NOMO-1 treated with DMSO at 0.1 percent for 48 hours (cell line): ENCODE results near the gene MAP7.
A peak's percentile ranks its signal among the peaks of the same experiment; 100 is the strongest.
"Not testable (repeated sequence)": the region's sequence is repeated elsewhere in the genome, so short reads cannot be mapped to it uniquely, and the experiment has no call there.

Experiments used
- DNase-seq: peaks from one replicate; lab custom pipeline; 2025; ENCODE audit not compliant: unreplicated experiment; lab: John Stamatoyannopoulos, UW

The MAP7 gene

DNA sequence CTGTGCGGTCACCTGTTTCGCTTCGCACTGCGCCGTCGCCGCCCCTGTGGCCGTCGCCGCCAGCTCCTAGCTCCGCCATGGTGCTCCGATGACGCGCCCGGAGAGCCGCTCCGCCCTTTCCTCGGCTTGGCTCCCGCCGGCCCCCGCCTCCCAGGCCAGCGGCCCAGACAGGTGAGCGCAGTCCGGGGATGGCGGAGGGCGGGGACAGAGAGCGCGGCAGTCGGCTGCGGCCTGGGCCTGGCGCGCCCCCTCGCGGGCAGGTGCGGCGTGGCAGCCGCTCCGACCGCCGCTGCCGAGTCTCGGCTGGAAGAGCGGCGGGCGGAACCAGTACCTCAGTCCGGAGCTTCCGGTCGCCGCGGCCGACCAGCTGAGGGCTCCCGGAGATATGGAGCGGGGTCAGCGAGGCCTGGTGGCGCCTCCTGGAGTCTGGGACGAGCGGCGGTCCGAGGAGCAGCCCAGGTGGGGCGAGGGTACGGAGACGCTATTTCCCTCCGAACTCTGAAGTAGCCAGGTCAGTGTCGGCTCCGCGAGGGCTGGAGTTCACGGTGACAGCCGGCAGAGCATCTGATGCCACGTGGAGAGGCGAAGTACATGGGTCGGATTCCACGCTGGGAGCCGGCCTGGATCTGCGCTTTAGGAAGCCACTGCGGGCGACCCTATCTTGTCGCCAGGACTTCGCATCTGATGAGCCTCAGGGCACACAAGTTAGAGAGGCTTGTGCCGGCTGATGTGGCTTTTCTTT, at the start of gene MAP7:
Gene MAP7, minus strand, starts transcription at position 93 of the 742 bp plus-strand sequence. Its CDS starts 14 bp downstream, at position 79.
- DNase-seq, result no peak

DNA sequence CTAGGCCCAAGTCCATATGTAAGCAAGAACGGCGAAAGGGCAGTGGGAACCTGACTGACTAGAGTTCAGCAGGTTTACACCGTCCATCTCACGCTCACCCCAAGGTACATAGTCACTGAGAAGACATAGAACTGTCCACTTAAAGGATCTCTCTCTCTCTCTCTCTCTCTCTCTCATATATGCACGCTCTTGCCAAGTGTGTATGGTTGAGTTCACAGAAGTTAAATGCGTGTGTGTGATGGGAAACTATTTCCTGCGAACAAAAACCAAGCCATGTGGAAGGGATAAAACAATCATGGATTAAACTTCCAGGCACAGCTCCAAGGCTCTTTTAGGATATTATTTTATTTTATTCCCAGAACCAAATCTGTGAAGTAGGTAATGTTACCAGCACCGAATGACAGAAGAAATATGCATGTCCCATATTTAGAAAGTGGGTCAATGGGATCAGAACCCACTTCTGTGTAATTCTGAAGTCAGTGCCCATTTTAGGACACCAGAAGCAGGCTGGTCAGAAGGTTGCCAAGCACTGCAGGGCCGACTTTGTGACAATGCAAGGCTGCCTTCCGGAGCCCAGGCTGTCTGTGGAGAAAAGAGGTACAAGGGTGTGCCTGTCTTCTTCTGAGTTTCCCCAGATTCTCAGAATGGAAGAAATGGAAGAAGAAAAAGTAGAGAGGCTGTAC, 49.2 kb upstream of the MAP7 start:
- DNase-seq, result no peak

DNA sequence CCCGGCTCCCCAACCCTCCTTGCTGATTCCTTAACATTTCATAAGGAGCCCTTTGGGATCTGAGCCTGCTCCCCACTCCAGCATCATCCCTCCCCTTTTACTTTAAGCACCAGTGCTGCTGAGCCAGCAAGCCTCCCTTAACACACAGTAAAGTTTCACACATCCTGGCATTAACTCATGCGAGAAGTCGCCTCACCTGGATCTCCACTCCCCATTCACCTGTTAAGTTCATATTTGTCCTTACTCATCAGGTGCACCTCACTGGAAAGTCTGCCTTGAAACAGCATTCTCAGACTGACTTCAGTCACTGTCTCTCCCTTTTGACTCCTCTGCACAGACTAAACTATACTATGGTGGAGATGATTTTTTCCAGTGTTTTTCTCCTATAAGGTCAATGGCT, 47.8 kb upstream of the MAP7 start:
- DNase-seq, result no peak

DNA sequence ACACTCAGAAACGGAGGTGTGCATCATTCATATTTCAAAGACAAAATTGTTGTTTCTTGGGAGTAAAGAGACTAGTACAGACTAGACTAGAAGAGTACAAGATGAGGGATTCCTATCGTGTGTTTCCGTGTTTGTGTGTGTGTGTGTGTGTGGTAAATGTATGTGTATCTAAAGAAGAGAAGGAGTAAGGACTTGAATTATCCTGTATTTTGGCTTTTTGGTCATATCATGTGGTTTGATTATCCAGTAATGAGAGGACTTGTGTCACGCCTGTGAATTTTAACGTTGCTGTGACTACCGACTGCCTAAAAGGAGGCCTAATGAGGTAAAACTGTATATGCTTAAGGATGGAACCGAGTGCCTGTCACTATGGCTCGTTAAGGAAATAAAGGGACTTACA, 44.4 kb upstream of the MAP7 start:
- DNase-seq, result no peak

- DNase-seq, result peak; percentile 99
These were observed 43.7 kb upstream of the MAP7 start for GRCh38 chr6:136593748-136594490.

- no peak for DNase-seq
These were observed 42.9 kb upstream of the MAP7 start for GRCh38 chr6:136592930-136593673.

GRCh38 chr6:136591617-136592016, 41.4 kb upstream of the MAP7 start:
- no peak for DNase-seq

DNA sequence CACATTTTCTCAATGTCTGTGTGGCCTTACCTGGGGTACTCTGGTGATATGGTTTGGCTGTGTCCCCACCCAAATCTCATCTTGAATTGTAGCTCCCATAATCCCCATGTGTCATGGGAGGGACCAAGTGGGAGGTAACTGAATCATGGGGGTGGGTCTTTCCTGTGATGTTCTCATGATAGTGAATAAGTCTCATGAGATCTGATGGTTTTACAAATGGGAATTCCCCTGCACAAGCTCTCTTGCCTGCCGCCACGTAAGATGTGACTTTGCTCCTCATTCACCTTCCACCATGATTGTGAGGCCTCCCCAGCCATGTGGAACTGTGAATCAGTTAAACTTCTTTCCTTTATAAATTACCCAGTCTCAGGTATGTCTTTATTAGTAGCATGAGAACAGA, 40.6 kb upstream of the MAP7 start:
- not testable (repeated sequence) for DNase-seq

GRCh38 chr6:136587527-136587926, 37.3 kb upstream of the MAP7 start:
- DNase-seq, result no peak

DNA sequence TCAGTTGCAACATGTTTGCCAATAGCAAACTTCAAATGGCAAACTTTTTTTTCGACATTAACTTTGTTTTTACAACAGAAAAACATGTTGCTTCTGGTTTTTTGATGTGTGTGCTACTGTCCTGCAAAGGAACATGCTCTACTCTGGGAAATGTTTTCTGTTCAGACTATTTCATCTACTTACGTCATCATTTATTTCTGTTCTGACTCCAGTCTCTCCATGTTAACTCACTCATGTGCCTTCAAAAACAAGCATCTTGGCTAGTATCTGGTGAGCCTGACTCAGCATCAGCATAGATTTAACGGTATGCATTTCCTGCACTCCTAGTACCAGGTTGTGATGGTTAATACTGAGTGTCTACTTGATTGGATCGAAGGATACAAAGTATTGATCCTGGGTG, 36.1 kb upstream of the MAP7 start:
- DNase-seq, result no peak

DNA sequence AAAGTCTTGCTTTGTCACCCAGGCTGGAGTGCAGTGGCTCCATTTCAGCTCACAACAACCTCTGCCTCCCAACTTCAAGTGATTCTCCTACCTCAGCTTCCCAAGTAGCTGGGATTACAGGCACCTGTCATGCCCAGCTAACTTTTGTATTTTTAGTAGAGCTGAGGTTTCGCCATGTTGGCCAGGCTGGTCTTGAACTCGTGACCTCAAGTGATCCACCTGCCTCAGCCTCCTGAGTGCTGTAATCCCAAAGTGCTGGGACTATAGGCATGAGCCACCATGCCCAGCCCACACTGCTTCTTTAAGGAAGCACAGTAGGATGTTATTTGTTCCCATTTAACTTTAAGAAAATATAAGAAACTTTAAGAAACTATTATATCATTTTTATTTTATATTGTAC, 35.3 kb upstream of the MAP7 start:
- DNase-seq, result not testable (repeated sequence)

- not testable (repeated sequence) for DNase-seq
These were observed 34.1 kb upstream of the MAP7 start for GRCh38 chr6:136584290-136584689.

GRCh38 chr6:136582711-136583471, 32.7 kb upstream of the MAP7 start:
- DNase-seq, result peak; percentile 48

DNA sequence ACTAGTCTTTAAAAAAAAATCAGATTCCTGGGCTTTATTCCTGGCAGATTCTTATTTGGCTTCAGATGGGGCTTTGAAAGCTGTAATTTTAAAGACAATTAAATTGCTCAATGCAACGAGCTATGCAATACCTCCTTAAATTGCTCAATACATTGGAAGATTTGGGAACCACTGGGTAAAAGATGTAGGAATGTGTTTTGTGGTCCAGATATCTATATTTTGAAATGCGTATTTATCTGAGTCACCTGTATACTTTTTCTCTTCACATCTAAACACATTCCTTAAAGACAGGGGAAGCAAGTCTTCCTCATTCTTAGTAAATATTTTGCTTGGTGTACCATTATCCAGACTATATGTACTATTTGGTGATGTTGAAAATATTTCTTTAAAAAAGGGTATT, 29.6 kb upstream of the MAP7 start:
- no peak for DNase-seq

DNA sequence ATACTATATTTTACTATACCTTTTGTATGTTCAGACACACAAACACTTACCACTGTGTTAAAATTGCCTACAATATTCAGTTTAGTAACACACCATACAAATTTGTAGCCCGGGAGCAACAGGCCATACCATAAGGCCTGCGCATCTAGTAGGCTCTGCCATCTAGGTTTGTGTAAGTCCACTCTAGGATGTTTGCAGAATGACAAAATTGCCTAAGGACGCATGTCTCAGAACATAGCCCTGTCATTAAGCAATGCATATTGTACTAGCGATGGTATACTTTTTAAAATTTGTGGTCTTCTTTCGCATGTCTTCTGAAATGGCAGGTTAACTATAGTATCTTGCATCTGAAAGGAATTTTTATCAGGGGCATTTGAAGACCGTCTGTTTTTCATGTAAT, 26.6 kb upstream of the MAP7 start:
- DNase-seq, result no peak

GRCh38 chr6:136571496-136571895, 21.3 kb upstream of the MAP7 start:
- no peak for DNase-seq

DNA sequence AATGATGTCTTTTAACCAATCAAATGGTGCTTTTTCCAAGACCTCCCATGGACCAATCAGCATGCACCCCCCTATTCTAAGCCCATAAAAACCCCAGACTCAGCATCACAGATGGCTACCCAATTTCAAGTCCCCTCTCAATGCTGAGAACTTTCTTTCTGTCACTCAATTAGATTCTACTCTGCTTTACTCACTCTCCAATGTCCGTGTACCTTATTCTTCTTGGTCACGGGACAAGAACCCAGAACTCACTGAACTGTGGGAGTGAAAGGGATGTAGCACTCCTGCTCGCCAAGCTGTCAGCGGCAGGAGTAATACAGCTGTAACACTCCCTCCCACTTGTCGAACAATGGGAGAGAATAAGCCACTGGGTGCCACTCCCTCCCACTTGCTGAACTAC, 20.8 kb upstream of the MAP7 start:
- DNase-seq, result no peak

DNA sequence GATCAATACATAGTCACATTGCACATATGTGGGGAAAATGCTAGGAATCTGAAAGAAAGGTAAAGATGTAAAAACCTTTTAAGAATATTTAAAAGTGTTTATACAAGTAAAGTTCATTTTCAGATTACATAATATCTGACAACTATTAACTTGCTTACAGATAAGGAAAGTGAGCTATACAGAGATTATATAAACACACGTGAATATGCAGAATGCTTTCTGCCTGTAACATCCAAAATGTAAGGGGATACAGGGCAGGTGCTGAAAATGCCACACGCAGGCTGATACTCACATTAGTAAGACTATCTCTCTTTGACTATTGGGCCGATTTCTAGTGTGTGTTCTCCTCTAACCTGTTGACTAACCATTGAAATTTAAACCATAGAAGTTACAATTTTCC, 17.9 kb upstream of the MAP7 start:
- no peak for DNase-seq

DNA sequence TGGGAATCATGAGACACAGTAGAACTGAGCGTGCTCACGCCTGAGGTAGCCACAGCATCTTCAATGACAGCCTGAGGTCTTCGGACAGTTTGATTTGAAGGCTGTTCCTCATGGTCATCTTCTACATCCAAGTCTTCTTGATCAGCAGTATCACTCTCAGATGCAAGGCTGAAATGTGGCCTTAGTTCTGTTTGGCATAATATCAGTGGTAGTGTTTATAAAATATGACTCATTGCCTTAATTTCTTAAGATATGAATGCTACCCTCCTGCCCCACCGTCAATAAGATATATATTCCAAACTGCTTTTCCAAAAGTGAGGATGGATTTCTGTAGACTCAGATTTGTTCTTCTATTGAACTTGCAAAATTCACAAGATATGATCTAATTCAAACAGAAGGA, 17.5 kb upstream of the MAP7 start:
- no peak for DNase-seq

DNA sequence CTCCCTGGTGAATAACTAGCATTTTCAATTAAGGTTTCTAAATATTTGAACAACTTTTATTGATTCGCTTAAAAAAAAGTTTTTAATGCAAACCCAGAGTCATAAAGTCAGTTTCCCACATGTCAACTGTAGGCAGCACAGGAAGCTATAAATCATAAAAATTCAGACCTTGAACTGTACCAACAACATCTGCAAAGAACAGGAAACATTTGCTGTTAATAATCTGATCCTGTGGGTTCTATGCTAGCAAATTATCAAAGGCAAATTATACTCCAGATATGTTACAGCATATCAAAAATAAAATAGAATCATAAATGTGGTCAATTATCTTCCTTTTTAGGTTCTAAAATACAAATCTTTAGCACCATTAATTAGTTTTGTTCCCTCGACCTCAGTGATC, 16.6 kb upstream of the MAP7 start:
- DNase-seq, result peak; percentile 53
